HEK293 (cell line): ENCODE measurements around the gene TLDC2.

Source experiments
- CTCF ChIA-PET: fragments of 350-600 bp; formaldehyde crosslinking; extraction: SDS; loops from one replicate; lab custom pipeline; 2021; ENCODE audit warnings: antibody characterized with exemption; lab: Yijun Ruan, JAX
- POLR2A ChIA-PET: fragments of 300-600 bp; formaldehyde crosslinking; extraction: SDS; loops from one replicate; lab custom pipeline; 2020; ENCODE audit warnings: antibody characterized with exemption, inconsistent platforms; lab: Yijun Ruan, JAX
- H3K27ac ChIP-seq: fragments of 200-500 bp; sonication (Bioruptor generic); 2 replicates; pipeline ENCODE4 v1.5.1; 2014; ENCODE audit warnings: low read depth, low read length, control low read depth, inconsistent platforms; ENCODE audit errors: extremely low read depth
- H3K36me3 ChIP-seq, 2 experiments: fragments of 200-500 bp in 1 of 2; sonication (Bioruptor generic) in 1 of 2; 1 replicate in 1 of 2; 2 replicates in 1 of 2; pipeline ENCODE4 v1.5.1; 2014 to 2017; ENCODE audit warnings: inconsistent platforms in 2 of 2, low read length in 2 of 2; ENCODE audit not compliant: control insufficient read depth in 2 of 2, insufficient read depth in 1 of 2
- H3K4me1 ChIP-seq: fragments of 200-500 bp; sonication (Bioruptor generic); 2 replicates; pipeline ENCODE4 v1.5.1; 2014; ENCODE audit warnings: mild to moderate bottlenecking, low read length, inconsistent platforms; ENCODE audit not compliant: control insufficient read depth, insufficient read depth
- H3K4me3 ChIP-seq: 2 replicates; pipeline ENCODE4 v1.5.1; 2011; ENCODE audit warnings: low read depth, mild to moderate bottlenecking, control low read depth, low read length, moderate library complexity
- H3K9me3 ChIP-seq: fragments of 200-500 bp; sonication (Bioruptor generic); 2 replicates; pipeline ENCODE4 v1.5.1; 2014; ENCODE audit warnings: low read depth, low read length, inconsistent platforms; ENCODE audit not compliant: control insufficient read depth, insufficient read depth
- BCL11A ChIP-seq: fragments of 450-650 bp; formaldehyde crosslinking; IDR thresholded peaks from 2 replicates; pipeline ENCODE4 v1.5.1; 2016; ENCODE audit warnings: low read depth, missing biosample characterization, missing genetic modification characterization
- EGR2 ChIP-seq: fragments of 450-650 bp; formaldehyde crosslinking; IDR thresholded peaks from 2 replicates; pipeline ENCODE4 v1.5.1; 2016; ENCODE audit warnings: low read depth, missing biosample characterization, missing genetic modification characterization
- GLI2 ChIP-seq: fragments of 450-650 bp; formaldehyde crosslinking; IDR thresholded peaks from 2 replicates; pipeline ENCODE4; 2017; ENCODE audit warnings: missing biosample characterization, missing genetic modification characterization, low read depth, borderline replicate concordance
- MYNN ChIP-seq: fragments of 450-650 bp; formaldehyde crosslinking; IDR thresholded peaks from 2 replicates; pipeline ENCODE4 v1.5.1; 2016; ENCODE audit warnings: missing biosample characterization, missing genetic modification characterization, borderline replicate concordance
- PRDM1 ChIP-seq: fragments of 450-650 bp; formaldehyde crosslinking; IDR thresholded peaks from 2 replicates; pipeline ENCODE4; 2016; ENCODE audit warnings: missing biosample characterization, missing genetic modification characterization
- REPIN1 ChIP-seq: fragments of 450-650 bp; formaldehyde crosslinking; IDR thresholded peaks from 2 replicates; pipeline ENCODE4 v1.5.1; 2017; ENCODE audit warnings: missing biosample characterization, missing genetic modification characterization, low read depth
- YY1 ChIP-seq: fragments of 450-650 bp; formaldehyde crosslinking; IDR thresholded peaks from 2 replicates; pipeline ENCODE4 v1.5.1; 2018; ENCODE audit warnings: missing biosample characterization, missing genetic modification characterization
- ZFHX2 ChIP-seq: fragments of 450-650 bp; formaldehyde crosslinking; conservative IDR thresholded peaks from 2 replicates; pipeline ENCODE4 v1.5.1; 2016; ENCODE audit warnings: missing biosample characterization, missing genetic modification characterization
- ZIC2 ChIP-seq: fragments of 450-650 bp; formaldehyde crosslinking; IDR thresholded peaks from 2 replicates; pipeline ENCODE4 v1.5.1; 2016; ENCODE audit warnings: missing biosample characterization, missing genetic modification characterization
- ZNF114 ChIP-seq: fragments of 450-650 bp; formaldehyde crosslinking; IDR thresholded peaks from 2 replicates; pipeline ENCODE4 v1.5.0; 2017; ENCODE audit warnings: missing biosample characterization, missing genetic modification characterization
- ZNF121 ChIP-seq: fragments of 450-650 bp; formaldehyde crosslinking; IDR thresholded peaks from 2 replicates; pipeline ENCODE4 v1.5.1; 2016; ENCODE audit warnings: missing biosample characterization, missing genetic modification characterization
- ZNF214 ChIP-seq: fragments of 450-650 bp; formaldehyde crosslinking; IDR thresholded peaks from 2 replicates; pipeline ENCODE4 v1.5.1; 2017; ENCODE audit warnings: missing biosample characterization, mild to moderate bottlenecking, missing genetic modification characterization, borderline replicate concordance
- ZNF221 ChIP-seq: fragments of 450-650 bp; formaldehyde crosslinking; IDR thresholded peaks from 2 replicates; pipeline ENCODE4 v1.5.1; 2017; ENCODE audit warnings: missing biosample characterization, missing genetic modification characterization, borderline replicate concordance
- ZNF23 ChIP-seq: fragments of 450-650 bp; formaldehyde crosslinking; IDR thresholded peaks from 2 replicates; pipeline ENCODE4 v1.5.1; 2016; ENCODE audit warnings: missing biosample characterization, missing genetic modification characterization, borderline replicate concordance
- ZNF292 ChIP-seq: fragments of 450-650 bp; formaldehyde crosslinking; IDR thresholded peaks from 2 replicates; pipeline ENCODE4 v1.5.1; 2016; ENCODE audit warnings: low read depth, missing biosample characterization, missing genetic modification characterization, borderline replicate concordance
- ZNF366 ChIP-seq: fragments of 450-650 bp; formaldehyde crosslinking; conservative IDR thresholded peaks from 2 replicates; pipeline ENCODE4 v1.5.1; 2016; ENCODE audit warnings: missing biosample characterization, missing genetic modification characterization
- ZNF37A ChIP-seq: fragments of 450-650 bp; IDR thresholded peaks from 2 replicates; pipeline ENCODE4 v1.5.1; 2018; ENCODE audit warnings: missing biosample characterization, missing genetic modification characterization
- ZNF521 ChIP-seq: fragments of 450-650 bp; formaldehyde crosslinking; IDR thresholded peaks from 2 replicates; pipeline ENCODE4 v1.5.1; 2017; ENCODE audit warnings: missing biosample characterization, mild to moderate bottlenecking, missing genetic modification characterization
- ZSCAN16 ChIP-seq: fragments of 450-650 bp; formaldehyde crosslinking; IDR thresholded peaks from 2 replicates; pipeline ENCODE4 v1.5.1; 2016; ENCODE audit warnings: missing biosample characterization, missing genetic modification characterization
- TF ChIP-seq, protein P1 (sequence below): fragments of 450-650 bp; formaldehyde crosslinking; IDR thresholded peaks from 2 replicates; pipeline ENCODE4 v1.5.1; 2016; ENCODE audit warnings: missing biosample characterization, missing genetic modification characterization
- TF ChIP-seq, protein P2 (sequence below): fragments of 450-650 bp; formaldehyde crosslinking; IDR thresholded peaks from 2 replicates; pipeline ENCODE4 v1.5.1; 2017; ENCODE audit warnings: missing biosample characterization, missing genetic modification characterization
- TF ChIP-seq, protein P3 (sequence below): fragments of 450-650 bp; IDR thresholded peaks from 2 replicates; pipeline ENCODE4 v1.5.1; 2018; ENCODE audit warnings: missing biosample characterization, missing genetic modification characterization
- TF ChIP-seq, protein P4 (sequence below): fragments of 450-650 bp; formaldehyde crosslinking; IDR thresholded peaks from 2 replicates; pipeline ENCODE4 v1.5.1; 2016; ENCODE audit warnings: missing biosample characterization, missing genetic modification characterization

TLDC2 gene

DNA sequence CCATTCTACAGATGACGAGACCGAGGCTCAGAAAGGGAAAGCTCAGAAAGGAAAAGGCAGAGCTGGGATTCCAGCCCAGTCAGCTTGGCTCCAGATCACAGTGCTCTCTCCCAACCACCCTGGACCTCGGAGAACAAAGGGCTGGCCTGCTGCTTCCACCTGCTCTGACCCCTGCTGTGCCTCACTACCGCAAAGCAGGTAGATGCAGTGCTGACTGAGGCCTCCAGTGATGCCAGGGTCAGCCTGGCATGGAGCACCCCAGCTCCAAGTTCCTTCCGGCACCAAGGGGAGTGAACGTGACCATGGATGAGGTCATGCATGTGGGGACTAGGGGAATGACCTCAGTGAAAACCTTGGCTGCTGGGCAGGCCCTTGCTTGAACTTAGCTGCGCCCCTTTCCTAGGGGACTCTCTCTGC lies 20.7 kb upstream of the TLDC2 start (continued):
- TF ChIP-seq ZSCAN16 (tag by site-specific recombination), result no peak
- TF ChIP-seq PRDM1 (tag by site-specific recombination), result peak; percentile 35; the same call in 1 of the 2 replicates
- no peak for TF ChIP-seq ZFHX2 (tag by site-specific recombination)
- TF ChIP-seq GLI2 (tag by site-specific recombination), result no peak
- TF ChIP-seq ZNF214 (tag by site-specific recombination), result no peak

DNA sequence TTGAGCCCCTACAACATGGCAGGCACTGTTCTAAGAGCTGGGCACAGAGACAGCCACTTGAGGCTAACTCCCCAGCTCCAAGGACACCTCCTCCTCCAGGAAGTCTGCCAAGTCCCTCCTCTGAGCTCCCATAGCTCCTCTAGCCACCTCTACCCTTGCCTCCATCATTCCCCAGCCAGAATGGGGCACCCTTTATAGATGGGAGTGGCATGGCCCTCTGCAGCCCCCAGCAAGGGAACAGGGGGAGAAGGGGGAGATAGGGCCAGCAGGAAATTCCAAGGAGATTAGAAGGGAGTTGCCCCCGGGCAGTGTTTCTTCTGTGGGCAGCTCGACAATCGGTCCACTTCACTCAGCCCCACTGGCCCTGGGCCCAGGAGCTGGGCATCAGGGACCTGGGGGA lies 19.7 kb upstream of the TLDC2 start:
- ChIA-PET POLR2A (interaction anchor here (0.6 to 1.8 kb wide), 5 partner anchors 8 to 250 kb away, joined by 3 to 7 read pairs (median 6); partner anchors contain the start of gene RAB5IF), CTCF (interaction anchor here (0.6 to 1.4 kb wide), 5 partner anchors 9 to 82 kb away, joined by 3 to 8 read pairs (median 4); no protein-coding TSS in a partner anchor)
- peaks cover 3% of the 10 kb centered on the region; the same call in 1 of the 2 replicates for H3K4me1 ChIP-seq

DNA sequence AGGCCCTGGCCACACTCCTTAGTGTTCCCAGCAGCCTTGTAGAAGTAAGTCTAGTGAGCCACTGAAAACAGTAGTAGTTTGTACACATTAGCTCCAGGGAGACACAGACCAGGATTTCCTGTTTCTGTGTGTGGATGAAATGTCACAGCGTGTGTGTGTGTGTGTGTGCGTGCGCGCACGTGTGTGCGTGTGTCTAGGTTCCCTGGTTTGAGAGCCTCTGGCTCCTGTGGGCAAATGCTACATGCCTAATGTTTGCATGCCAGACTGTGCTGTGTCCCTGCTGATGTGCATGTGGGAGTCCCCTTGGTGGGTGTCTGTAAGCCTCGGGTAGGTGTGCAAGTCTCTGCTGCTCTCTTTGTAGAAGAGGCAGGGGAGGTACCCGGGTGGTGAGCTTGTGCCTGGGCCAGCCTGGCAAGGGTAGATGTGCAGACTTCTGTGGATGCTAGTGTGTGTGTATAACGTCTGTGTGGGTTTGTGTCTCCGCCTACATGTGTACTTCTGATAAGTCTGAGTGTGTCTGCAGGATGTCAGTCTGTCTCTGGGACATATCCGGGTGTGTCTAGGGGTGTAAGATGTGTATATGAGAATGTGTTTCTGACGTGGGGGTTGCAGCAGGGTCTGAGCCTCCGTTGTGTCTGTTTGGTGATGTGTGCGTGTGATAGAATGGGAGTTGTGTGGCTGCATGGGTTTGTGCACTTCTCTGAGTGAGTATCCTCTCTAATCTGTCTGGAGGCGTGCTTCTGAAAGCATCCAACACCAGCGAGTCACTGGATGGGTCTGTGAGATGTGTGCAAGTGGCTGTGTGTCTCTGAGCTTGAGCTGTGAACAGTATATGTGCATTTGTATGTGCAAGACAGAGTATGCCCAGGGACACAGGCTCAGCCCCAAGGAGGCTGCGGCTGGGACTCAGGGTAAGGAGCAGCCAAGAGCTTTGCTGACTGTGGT lies 19.0 kb upstream of the TLDC2 start:
- TF ChIP-seq ZFHX2 (tag by site-specific recombination) (peak; percentile 91), ZNF521 (tag by site-specific recombination) (no peak), ZNF221 (tag by site-specific recombination) (no peak), REPIN1 (tag by site-specific recombination) (no peak), EGR2 (peak; percentile 89), ZNF23 (tag by site-specific recombination) (no peak), ZIC2 (tag by site-specific recombination) (peak; percentile 40; the same call in 1 of the 2 replicates), MYNN (tag by site-specific recombination) (no peak)
- TF ChIP-seq, protein P1, sequence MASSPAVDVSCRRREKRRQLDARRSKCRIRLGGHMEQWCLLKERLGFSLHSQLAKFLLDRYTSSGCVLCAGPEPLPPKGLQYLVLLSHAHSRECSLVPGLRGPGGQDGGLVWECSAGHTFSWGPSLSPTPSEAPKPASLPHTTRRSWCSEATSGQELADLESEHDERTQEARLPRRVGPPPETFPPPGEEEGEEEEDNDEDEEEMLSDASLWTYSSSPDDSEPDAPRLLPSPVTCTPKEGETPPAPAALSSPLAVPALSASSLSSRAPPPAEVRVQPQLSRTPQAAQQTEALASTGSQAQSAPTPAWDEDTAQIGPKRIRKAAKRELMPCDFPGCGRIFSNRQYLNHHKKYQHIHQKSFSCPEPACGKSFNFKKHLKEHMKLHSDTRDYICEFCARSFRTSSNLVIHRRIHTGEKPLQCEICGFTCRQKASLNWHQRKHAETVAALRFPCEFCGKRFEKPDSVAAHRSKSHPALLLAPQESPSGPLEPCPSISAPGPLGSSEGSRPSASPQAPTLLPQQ (tag by site-specific recombination), result no peak
- TF ChIP-seq, protein P2, sequence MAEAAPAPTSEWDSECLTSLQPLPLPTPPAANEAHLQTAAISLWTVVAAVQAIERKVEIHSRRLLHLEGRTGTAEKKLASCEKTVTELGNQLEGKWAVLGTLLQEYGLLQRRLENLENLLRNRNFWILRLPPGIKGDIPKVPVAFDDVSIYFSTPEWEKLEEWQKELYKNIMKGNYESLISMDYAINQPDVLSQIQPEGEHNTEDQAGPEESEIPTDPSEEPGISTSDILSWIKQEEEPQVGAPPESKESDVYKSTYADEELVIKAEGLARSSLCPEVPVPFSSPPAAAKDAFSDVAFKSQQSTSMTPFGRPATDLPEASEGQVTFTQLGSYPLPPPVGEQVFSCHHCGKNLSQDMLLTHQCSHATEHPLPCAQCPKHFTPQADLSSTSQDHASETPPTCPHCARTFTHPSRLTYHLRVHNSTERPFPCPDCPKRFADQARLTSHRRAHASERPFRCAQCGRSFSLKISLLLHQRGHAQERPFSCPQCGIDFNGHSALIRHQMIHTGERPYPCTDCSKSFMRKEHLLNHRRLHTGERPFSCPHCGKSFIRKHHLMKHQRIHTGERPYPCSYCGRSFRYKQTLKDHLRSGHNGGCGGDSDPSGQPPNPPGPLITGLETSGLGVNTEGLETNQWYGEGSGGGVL (tag by site-specific recombination), result no peak
- H3K36me3 ChIP-seq, result peaks cover 0 to 27% of the 10 kb centered on the region in 2 experiments; a peak in 1 of 3 replicates
- POLR2A ChIA-PET, result interaction anchor here (0.6 to 1.8 kb wide), 5 partner anchors 9 to 251 kb away, joined by 4 to 7 read pairs (median 6); partner anchors contain the start of gene RAB5IF
- H3K4me3 ChIP-seq, result no peak overlapping the region
- H3K9me3 ChIP-seq, result no peaks in the 10 kb centered on the region
- CTCF ChIA-PET, result interaction anchor here (1.0 to 1.4 kb wide), 4 partner anchors 10 to 48 kb away, joined by 3 to 8 read pairs (median 4); no protein-coding TSS in a partner anchor
- H3K27ac ChIP-seq, result no peak overlapping the region
- H3K4me1 ChIP-seq, result peaks cover 6% of the 10 kb centered on the region; the same call in 1 of the 2 replicates

More for the DNA sequence above, 19.7 kb upstream of the TLDC2 start:
- no peak for TF ChIP-seq ZNF37A
- TF ChIP-seq, protein P3, sequence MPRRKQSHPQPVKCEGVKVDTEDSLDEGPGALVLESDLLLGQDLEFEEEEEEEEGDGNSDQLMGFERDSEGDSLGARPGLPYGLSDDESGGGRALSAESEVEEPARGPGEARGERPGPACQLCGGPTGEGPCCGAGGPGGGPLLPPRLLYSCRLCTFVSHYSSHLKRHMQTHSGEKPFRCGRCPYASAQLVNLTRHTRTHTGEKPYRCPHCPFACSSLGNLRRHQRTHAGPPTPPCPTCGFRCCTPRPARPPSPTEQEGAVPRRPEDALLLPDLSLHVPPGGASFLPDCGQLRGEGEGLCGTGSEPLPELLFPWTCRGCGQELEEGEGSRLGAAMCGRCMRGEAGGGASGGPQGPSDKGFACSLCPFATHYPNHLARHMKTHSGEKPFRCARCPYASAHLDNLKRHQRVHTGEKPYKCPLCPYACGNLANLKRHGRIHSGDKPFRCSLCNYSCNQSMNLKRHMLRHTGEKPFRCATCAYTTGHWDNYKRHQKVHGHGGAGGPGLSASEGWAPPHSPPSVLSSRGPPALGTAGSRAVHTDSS, result no peak
- TF ChIP-seq ZNF114 (tag by site-specific recombination), result no peak
- TF ChIP-seq, protein P4, sequence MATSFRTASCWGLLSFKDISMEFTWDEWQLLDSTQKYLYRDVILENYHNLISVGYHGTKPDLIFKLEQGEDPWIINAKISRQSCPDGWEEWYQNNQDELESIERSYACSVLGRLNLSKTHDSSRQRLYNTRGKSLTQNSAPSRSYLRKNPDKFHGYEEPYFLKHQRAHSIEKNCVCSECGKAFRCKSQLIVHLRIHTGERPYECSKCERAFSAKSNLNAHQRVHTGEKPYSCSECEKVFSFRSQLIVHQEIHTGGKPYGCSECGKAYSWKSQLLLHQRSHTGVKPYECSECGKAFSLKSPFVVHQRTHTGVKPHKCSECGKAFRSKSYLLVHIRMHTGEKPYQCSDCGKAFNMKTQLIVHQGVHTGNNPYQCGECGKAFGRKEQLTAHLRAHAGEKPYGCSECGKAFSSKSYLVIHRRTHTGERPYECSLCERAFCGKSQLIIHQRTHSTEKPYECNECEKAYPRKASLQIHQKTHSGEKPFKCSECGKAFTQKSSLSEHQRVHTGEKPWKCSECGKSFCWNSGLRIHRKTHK (tag by site-specific recombination), result no peak
- TF ChIP-seq ZNF214 (tag by site-specific recombination), result no peak
- TF ChIP-seq YY1 (tag by site-specific recombination), result no peak
- no peak for TF ChIP-seq ZNF292
- no peak for TF ChIP-seq BCL11A (tag by site-specific recombination)
- TF ChIP-seq ZNF121 (tag by site-specific recombination), result no peak
- no peak for TF ChIP-seq EGR2
- no peak for TF ChIP-seq ZNF366 (tag by site-specific recombination)
- Histone ChIP-seq H3K9me3 (no peaks in the 10 kb centered on the region), H3K27ac (no peak overlapping the region), H3K4me3 (no peak overlapping the region), H3K36me3 (peaks cover 0 to 27% of the 10 kb centered on the region in 2 experiments; a peak in 2 of 3 replicates)
